Activated T-cell treated with anti-CD3 and anti-CD28 coated beads for 4 hours (primary cell): Measurements from ENCODE around the gene TYW5.
"Not testable (repeated sequence)": the region's sequence is repeated elsewhere in the genome, so short reads cannot be mapped to it uniquely, and the experiment has no call there.

Source experiments
- DNase-seq: peaks from one replicate; pipeline ENCODE4 v3.0.0-alpha.2; 2020

The TYW5 gene

DNA sequence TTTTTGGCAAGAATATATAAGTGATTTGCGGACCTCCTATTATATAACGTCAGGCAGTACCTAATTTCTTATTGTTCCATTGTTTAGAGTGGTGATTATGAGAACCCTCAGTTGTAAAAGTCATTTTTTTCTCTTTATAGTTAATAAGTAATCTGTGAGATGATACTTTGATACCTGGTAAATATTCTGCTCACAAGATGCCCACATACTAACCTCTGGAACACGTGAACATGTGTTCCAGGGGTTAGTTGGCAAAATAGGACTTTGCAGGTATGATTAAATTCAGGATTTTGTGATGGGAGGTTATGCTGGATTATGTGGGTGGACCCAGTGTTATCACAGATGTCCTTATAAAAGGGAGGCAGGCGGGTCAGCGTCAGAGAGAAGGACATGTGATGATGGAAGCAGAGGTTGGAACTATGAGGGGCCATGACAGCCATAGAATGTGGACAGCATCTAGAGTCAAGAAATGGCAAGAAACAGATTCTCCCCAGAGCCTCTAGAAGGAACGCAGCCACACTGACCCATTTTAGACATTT is 16.9 kb upstream of the TYW5 start:
- no peak for DNase-seq

DNA sequence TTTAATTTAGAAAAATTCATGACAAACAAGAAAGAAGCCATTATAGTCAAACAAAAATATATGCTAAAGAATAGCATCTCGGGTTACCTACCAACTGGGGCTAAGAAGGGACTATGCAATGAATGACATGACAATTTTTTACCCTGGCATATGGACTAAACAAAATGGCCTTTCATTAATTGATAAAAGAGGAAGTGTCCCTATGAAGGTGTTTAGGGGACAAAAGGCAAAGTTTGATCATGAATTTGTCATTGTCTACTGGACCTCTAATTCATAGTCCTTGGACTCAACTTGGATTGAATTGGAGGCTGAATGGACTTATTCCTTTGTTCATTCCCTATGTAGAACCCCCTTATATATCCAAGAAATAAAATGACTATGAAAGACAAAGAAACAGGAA is 12.8 kb upstream of the TYW5 start:
- DNase-seq = no peak

DNA sequence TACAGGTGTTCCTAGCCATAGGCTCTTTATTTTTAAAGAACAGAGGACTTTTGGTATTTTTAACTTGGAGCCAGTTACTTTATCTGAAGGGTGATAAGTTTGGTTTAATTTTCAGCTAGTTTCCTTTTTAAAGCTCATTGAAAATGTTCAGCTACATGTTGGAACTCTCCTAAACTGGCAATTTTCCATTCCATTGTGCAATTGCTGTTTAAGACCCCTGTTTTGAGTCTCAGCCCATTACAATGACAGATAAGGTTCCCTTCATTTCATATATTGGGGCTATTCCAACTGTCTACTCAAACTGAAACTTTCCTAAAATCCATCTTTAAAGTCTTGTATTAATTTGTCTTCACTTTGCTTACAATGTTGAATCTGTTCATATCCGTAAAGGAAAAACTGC is 11.7 kb upstream of the TYW5 start:
- DNase-seq = no peak

DNA sequence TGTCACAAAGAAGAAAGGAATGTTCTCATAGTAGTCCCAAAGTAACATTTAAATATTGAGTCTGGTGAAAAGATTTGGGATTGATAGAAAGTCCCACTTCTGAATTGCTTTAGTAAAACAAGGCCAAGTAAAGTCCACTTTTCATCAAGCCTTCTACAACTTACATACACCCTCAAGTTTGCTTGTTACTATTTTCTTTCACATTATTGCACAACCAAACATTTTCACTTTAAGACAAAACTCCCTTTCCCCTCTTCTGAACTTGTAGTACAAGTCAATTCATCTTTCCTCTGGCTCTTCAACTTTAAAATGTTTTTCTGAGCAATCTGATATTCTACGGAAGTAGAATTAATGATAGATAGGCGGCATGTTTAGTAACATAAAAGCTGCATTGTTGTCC is 11.1 kb upstream of the TYW5 start:
- no peak for DNase-seq

DNA sequence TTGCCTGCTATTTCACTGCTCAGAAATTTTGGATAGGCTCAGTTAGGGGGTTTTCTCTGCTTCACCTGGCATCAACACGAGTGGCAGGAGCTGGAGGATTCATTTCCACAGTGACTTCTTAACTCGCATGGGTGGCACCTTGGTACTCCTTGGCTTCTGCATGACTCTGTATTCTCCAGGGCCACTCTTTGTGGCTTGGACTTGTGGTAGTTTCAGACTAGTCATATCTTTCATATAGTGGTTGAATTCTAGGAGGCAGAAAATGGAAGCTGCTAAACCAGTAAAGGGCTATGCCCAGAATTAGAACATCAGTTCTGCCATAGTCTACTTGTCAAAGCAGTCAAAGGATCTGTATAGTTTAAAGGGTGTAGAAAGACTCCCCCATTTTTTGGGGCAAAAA is 6.9 kb upstream of the TYW5 start:
- no peak for DNase-seq

DNA sequence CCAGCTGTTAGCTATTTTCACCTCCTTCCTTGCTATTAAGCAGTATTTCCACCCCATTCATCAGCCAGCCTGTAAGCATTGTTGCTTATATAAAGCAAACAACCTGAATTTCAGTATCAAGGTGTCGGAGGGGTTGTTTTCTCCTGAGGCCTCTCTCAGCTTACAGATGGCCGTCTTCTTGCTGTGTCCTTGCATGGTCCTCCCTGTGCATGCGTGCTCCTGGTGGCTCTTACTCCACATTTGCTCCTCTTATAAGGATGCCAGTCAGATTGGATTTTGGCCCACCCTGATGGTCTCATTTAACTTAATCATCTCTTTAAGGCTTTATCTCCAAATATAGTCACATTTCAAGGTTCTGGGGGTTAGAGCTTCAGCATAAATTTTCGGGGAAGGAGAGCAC is 2.7 kb upstream of the TYW5 start:
- DNase-seq = no peak

DNA sequence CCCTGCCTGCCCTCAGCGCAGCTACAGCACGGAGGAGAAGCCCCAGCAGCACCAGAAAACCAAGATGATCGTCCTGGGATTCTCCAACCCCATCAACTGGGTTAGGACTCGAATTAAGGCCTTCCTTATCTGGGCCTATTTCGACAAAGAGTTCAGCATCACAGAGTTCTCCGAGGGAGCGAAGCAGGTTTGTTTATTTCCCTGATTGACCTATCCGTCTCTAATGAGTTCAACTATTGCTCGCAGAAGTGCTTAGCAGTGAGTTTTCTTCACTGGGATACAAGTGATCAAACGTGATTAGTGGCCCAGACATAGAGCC is 730 bp upstream of the TYW5 start:
- no peak for DNase-seq

DNA sequence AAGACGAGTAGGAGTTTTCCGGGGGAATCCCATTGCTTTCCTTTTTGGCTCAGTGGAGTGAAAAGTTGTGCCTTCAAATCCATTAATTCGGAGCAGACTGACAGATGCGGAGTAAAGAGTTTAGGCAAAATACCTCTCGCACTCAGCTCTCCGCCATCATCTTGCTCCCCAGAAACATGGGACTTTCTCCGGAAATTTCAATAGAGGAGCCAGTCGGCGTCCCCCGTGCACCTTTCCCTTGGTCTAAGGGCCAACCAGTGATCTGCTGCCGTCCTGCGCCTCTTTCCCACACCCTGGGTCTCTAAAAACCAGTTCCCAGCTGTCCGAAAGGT is 318 bp downstream of the TYW5 start:
- no peak for DNase-seq

DNA sequence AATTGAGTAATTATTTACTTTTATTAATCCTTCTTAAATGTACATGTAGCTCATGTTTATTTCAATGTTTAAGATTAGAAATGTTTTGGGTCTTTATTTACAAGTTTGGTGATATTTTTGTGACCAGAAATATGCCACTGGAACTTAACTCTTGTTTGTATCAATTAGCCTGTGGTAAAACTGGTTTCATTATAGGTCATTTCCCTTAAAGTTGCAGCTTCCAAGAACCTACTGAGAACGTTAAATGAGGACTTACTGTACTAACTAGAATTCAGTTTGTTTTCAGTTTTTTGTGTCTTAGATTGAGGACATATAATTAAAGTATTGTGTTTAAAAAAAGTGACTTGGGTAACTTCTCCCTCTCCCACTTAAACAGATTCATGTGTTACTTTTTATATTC is 4.3 kb downstream of the TYW5 start:
- no peak for DNase-seq

DNA sequence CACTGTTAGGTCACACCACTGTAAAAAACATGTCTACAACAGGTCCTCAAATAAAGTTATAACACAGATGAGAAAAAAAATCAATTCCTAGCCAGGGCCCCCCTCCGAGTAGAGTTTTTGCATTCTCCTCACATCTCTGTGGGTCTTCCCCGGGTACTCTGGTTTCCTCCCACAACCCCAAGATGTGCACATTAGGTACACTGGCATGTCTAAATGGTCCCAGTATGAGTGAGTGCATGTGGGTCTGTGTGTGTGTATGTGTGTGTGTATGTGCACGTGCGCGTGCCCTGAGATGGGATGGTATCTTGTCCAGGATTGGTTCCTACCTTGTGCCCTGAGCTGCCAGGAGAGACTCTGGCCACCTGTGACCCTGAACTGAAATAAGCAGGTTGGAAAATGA is 4.9 kb downstream of the TYW5 start:
- no peak for DNase-seq

DNA sequence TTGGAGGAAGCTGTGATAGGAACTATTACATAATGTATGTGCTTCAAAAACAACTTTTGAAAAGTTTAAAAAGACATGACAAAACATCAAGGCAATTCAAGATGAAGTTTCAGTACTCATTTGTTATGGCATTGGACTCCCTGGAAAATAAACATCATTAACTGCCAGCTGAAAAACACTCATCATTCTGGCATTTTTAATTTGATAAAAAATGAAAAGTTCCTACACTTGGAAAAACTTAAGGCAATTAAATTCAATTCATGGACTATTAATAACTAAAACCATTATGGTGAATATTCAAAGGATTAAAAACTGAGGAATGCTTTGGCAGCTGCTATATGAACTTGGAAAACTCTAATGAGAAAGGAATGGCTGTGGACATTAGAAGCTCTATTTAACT is 8.5 kb downstream of the TYW5 start:
- no peak for DNase-seq

DNA sequence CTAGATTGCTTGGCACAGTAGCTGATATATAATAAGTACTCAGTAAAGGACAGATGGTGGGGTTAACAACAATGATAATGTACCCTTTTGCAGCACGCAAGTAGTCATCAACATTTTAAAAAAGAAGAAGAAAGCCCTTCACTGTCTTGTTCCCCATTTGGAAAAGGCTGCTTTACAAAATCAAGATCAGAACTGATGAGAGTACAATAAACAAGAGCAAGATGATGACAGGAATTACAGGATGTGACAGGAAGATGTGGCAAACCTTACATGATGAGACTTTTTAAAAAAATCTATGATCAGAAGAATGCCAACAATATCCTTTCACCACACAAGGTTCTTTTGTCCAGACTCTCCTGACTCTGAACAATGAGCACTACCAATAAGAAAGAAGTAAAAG is 9.1 kb downstream of the TYW5 start:
- no peak for DNase-seq

DNA sequence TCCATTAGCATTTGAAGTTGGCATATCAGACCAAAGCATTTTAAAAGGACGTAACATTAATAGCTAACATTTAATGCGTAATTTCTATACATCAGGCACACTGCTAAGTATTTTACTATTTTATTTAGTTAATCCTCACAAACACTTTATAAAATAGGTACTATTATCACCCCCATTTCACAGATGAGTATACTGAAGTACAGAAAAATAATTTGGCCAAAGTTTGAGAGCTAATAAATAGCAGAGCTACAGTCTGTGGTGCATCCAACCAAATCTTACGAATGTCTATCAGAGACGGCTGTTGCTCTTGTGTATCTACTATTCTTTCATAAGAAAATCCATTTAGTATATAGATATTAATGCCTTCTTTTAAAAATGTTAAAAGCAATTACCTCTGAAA is 11.9 kb downstream of the TYW5 start:
- DNase-seq = no peak

DNA sequence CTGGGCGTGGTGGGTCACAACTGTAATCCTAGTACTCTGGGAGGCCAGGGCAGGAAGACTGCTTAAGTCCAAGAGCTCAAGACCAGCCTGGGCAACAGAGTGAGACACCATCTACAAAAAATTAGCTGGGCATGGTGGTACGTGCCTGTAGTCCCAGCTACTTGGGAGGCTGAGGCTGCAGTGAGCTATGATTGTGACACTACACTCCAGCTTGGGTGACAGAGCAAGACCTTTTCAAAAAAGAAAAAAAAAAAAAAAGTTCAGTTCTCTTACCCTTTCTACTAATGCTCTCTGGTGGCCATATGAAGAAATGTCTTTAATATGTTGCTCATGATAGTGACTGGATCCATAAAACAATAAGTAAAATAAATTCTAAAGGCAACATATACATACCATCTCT is 14.9 kb downstream of the TYW5 start:
- DNase-seq = no peak

DNA sequence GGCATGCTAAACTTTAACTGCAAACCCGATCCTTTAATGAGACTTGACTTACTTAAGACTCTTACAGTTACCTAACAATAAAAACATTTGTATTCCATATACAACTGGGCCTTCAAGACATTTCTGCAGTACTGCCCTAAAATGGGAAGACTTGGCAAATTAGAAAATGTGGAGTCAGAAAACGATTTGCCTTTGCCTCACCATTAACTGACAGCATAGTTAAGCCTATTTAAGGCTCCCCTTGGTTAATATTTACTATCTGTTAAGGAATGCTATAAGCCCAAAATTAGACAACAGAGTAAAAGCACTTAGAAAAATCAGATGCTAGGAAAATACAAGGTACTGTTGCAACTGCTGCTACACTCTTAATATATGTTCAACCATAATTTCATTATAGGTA is 18.7 kb downstream of the TYW5 start:
- no peak for DNase-seq

DNA sequence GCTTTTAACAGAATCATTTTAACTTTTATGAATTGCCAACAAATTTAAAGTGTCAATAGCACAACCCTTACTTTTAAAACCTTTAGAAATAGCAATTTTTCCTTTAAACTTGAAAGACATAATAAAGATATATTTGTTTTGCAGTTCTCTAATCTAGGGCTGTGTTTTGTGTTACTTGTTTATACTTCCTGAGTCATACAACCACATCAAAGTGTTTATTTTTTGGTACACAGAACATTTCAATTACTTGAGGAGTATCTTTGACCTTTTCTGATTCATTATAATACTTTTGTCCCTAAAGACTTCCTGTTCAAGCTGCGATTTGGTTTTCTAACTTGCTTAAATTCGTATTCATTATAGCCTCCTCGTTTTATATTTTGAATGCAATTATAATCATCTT is 21.8 kb downstream of the TYW5 start:
- no peak for DNase-seq

DNA sequence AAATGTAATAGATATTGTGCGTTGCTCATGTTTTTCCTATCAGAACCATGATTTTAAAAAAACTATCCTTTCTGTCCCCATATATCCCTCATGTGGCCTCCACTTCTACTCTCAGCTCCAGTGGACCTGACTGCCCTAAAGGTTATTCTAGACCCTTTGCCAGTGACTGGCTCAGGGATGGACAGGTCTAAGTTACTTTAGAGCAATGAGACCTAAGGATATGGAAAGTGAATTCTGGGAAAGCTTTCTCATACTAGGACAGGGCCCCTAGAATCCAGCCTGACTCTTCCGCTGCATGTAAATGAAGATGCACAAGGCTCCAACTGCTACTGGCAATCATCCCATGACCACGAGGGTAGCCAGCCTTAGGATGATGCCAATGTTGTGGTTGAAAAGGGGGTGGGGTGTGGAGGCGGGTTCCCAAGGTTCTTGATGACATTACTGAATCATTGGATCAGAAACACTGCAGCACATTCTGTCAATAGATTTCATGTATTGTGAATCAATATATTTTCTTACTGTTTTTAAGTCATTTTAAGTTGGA is 22.9 kb downstream of the TYW5 start:
- DNase-seq = no peak

DNA sequence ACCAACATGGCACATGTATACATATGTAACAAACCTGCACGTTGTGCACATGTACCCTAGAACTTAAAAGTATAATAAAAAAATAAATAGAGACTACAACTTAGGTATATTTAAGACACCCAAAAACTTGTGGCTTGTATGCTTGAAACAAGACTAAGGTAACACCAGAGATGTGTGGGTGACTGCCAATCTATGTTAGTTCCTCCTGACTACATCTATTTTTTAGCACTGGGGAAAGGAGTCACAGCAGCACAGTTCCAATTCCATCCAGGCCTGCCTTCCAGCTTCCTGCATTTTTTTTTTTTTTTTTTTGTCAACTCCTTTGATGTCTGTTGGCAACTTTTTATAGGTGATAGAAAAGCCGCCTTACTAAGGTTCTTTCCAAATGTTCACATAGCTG is 26.0 kb downstream of the TYW5 start:
- DNase-seq = no peak

DNA sequence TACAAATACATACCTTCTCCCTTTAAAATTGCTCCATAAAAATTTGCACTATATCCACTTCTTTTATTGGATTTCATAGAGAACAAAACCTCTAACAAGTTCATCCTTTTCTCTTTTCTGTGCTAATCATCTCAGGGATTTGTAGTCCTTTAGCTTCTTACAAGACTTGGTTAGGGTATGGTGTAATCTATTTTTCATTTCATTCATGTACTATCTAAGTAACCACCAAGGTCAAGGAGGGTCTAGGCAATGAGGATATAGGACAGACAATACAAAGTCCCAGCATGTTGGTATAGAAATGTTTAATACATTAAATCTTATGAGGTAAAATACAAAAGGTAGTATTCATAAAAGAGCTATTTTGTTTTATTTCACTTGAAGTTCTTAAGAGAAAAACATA is 26.7 kb downstream of the TYW5 start:
- DNase-seq = no peak

DNA sequence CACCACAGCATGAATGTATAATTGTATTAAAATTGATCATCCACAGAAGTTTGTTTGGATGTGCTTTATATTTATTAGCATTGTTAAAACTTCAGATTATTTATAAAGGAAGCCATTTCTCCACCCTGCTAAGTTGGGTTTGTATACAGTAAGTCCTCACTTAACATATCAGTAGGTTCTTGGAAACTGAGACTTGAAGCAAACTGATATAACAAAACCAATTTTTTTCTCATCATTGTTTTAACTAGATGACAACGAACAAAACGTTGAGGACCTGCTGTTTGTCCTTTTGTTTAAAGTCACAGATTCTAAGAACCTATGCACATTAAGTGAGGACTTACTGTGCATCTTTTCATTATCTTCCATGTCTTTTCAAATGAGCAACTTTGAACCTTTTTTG is 27.1 kb downstream of the TYW5 start:
- no peak for DNase-seq

DNA sequence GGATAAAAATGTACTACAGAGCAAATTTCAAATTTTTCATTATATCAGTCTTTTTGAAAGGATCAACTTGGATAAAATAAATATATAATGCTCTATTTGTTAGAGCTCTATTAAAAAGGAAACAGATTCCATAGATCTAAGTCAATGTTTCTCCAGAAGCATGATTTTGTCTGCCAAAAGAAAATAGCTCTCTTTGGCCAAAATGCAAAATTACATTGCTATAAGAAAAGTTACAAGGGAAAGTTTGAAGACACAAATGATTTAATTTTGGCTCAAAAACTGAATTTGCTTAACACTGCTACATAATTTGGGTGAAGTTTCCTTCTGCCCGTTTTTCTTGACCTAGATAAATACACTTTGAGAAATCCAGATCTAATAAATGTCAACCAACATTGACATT is 28.5 kb downstream of the TYW5 start:
- no peak for DNase-seq

DNA sequence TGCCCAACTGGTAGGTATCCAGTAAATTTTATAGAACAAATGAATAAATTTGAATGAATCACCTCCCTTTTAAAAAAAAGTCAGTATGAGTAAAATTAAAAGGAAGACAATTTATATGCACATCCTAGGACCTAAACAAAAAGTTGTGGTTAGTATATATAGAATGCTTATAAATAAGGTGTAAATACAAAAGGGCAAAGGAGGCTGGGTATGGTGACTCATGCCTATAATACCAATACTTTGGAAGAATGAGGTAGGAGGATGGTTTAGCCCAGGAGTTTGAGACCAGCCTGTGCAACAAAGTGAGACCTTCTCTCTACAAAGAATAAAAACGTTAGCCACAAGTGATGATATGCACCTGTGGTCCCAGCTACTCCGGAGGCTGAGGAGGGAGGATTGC is 31.4 kb downstream of the TYW5 start:
- no peak for DNase-seq

DNA sequence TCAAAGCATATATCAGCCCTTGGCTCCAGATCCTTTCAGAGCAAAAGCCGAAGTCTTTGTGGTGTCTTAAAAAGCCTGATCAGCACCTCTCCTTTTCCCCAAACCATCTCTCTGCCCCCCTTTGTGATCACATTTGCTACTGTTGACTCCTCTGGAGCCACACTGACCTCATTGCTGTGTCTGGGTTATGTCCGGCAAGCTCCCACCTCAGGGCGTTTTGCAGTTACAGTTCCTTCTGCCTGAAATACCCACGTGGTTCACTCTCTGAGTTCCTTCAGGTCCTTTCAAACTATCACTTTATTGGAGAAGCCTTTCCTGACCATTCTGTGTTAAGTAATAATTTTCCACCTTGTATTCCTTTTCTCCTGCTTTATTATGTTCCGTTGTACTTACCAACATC is 32.4 kb downstream of the TYW5 start:
- no peak for DNase-seq

DNA sequence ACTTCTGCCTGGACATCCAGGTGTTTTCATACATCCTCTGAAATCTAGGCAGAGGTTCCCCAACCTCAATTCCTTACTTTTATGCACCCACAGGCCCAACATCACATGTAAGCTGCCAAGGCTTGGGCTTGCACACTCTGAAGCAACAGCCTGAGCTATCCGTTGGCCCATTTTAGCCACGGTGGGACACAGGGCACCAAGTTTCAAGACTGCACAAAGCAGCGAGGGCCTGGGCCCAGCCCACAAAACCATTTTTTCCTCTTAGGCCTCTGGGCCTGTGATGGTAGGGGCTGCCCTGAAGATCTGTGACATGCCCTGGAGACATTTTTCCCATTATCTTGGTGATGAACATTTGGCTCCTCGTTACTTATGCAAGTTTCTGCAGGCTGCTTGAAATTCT is 38.3 kb downstream of the TYW5 start:
- no peak for DNase-seq

DNA sequence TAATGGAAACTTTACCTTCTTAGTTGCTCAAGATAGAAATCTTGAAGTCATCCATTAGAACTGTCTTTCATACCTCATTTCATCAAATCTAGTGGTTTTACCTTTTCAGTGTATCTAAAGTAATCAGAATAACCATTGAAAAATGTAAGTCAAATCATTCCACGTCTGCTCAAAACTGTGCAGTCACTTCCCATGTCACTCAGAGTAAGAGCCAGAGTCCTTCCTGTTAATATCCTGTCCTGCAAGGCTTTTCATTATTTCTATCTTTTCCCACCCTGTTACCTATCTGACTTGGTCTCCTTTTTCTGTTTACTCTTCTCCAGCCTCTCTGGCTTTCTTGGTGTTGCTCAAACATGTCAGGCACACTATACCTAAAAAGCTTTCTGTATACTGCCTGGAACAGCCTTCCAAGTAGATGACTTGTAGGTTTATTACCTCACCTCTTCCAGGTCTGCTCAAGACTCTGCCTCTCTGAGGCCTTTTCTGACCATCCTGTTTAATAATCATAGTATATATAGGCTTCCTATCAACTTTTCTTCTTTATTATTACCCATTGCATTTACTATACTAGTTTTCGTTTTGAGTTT is 40.8 kb downstream of the TYW5 start:
- no peak for DNase-seq

DNA sequence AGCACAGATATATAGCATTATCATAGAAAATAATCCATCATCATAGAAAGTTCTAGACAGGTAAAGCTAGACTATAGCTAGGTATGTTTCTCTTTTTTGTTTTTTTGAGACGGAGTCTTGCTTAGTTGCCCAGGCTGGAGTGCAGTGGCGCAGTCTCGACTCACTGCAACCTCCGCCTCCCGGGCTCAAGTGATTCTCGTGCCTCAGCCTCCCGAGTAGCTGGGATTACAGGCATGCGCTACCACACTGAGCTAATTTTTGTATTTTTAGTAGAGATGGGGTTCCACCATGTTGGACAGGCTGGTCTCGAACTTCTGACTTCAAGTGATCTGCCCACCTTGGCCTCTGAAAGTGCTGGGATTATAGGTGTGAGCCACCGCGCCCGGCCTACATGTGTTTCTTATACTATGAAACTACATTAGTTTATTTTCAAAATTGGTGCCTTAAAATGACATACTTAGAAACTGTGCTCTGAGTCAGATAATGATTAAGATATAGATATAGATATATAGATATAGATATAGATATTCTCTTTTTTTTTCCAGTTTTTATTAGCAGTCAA is 42.7 kb downstream of the TYW5 start:
- DNase-seq = not testable (repeated sequence)
